Measurements from ENCODE around the gene SAMD8. TPM values are rescaled to one million over a fixed set of nuclear protein-coding genes. Genes with fewer than 3 reads are reported as not detected.
A peak's percentile ranks its signal among the peaks of the same experiment; 100 is the strongest.

The SAMD8 gene
- total RNA-seq, 2 donors from 2014 or later: 8.9 to 21.5 TPM

GRCh38 chr10:75209086-75209920 is 97.8 kb downstream of the SAMD8 start:
- Histone ChIP-seq H3K27ac (peak overlapping the region; percentile 95), H3K36me3 (no peaks in the 10 kb centered on the region), H3K4me3 (peak overlapping the region; percentile 86), H3K27me3 (no peaks in the 10 kb centered on the region), H3K4me1 (peaks cover 5% of the 10 kb centered on the region), H3K9me3 (no peaks in the 10 kb centered on the region), H3K9ac (ENCODE audit: low read depth in 2 of 2, low read length in 2 of 2) (peak overlapping the region; percentile 98 to 99)
- no peak for TF ChIP-seq CTCF (IDR thresholded peaks at IDR 0.05)
- DNase-seq: peak; percentile 40
- intact Hi-C loops (cut with DNase I): no loop called here

GRCh38 chr10:75209921-75210281 is 98.4 kb downstream of the SAMD8 start:
- H3K9ac ChIP-seq (ENCODE audit: low read depth in 2 of 2, low read length in 2 of 2): peak overlapping the region; percentile 98 to 99
- DNase-seq: peak; percentile 71
- intact Hi-C loops (cut with DNase I): no loop called here
- peaks cover 2% of the 10 kb centered on the region for H3K36me3 ChIP-seq
- peak overlapping the region; percentile 86 for H3K4me3 ChIP-seq
- H3K4me1 ChIP-seq: peaks cover 5% of the 10 kb centered on the region
- H3K27me3 ChIP-seq: no peaks in the 10 kb centered on the region
- no peaks in the 10 kb centered on the region for H3K9me3 ChIP-seq
- H3K27ac ChIP-seq: peak overlapping the region; percentile 95
- TF ChIP-seq CTCF (IDR thresholded peaks at IDR 0.05): no peak

DNA sequence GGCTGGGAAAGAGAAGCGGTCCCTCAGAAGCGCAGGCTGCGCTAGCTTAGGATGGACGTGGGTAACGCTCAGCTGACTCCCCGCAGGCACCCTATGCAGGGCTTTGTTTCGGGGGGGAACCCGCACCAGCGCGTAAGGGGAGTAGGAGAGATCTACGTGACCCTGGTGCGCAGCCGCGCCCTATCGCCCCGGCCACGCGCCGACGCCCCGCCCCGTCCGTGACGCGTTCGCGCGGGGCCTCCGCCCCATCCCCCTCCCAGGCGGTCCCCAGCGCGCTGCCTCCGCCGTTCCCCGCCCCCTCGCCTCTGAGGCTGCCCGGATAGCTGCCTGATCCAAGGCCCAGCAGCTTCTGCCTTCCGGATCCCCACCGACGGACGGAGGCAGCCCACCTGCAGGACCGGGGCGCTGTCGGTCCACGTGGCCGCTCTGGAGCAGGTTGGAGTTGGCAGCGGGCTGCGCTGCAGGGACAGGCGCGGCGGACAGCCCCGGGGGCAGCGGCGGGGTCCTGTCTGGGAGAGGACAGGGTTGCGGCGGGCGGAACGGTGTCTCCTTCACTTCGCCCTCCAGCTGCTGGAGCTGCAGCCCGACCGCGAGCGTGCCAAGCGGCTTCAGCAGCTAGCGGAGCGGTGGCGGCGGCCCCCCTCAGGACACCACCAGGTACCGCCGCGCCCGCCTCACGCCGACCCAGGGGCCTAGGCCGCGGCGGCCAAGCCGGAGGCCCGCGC is 99.0 kb downstream of the SAMD8 start, which contains the start of gene VDAC2:
Gene VDAC2, plus strand, starts transcription at position 515 of the 725 bp plus-strand sequence. CDS start 363 bp downstream, outside the sequence.
- intact Hi-C loops (cut with DNase I): no loop called here
- peaks cover 5% of the 10 kb centered on the region for H3K4me1 ChIP-seq

DNA sequence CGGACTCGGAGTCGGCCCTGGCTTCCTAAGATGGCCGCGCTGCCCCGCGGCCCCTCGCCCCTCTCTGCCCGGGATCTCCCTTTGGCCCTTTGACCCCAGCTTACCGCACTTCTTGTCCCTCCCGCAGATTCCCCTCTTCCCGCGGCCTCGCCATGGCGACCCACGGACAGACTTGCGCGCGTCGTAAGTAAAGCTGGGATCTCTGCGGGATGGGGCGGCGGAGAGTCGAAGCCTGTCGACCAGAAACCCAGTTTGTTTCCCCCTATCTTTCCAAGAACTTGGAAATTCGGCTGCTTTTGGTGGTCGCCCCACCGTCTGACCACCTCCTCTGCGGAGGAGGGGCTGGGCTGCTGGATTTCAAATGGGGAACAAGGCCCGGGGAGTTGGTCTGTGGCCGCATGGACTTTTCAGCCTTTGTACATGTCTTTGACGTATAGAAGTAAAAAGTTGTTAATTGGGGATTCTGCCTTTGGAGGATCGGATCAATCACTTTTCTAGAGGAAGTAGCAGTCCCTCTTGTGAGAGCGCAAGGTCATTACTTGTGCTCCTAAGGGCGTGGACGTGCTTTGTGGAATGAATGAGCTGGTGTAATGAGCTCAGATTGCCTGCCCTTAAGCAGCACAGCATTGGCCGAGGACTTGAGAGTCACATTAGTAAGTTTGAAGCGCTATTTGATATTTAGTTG is 99.7 kb downstream of the SAMD8 start:
- H3K27me3 ChIP-seq: no peaks in the 10 kb centered on the region
- peak overlapping the region; percentile 95 for H3K27ac ChIP-seq
- peak; percentile 70 for DNase-seq
- H3K36me3 ChIP-seq: peaks cover 14% of the 10 kb centered on the region
- H3K4me1 ChIP-seq: peaks cover 5% of the 10 kb centered on the region
- TF ChIP-seq CTCF (IDR thresholded peaks at IDR 0.05): no peak
- no peaks in the 10 kb centered on the region for H3K9me3 ChIP-seq
- intact Hi-C loops (cut with DNase I): no loop called here
- H3K9ac ChIP-seq (ENCODE audit: low read depth in 2 of 2, low read length in 2 of 2): peak overlapping the region; percentile 98 to 99
- H3K4me3 ChIP-seq: peak overlapping the region; percentile 86

More for the DNA sequence above, 99.0 kb downstream of the SAMD8 start, which contains the start of gene VDAC2:
- no peak for TF ChIP-seq CTCF (IDR thresholded peaks at IDR 0.05)
- Histone ChIP-seq H3K27ac (peak within 1 kb of the TSS; percentile 95), H3K36me3 (peaks cover 8% of the 10 kb centered on the region), H3K27me3 (no peaks in the 10 kb centered on the region), H3K9ac (ENCODE audit: low read depth in 2 of 2, low read length in 2 of 2) (peak within 1 kb of the TSS; percentile 98 to 99), H3K4me3 (peak within 1 kb of the TSS; percentile 86), H3K9me3 (no peaks in the 10 kb centered on the region)
- peak; percentile 91 for DNase-seq

DNA sequence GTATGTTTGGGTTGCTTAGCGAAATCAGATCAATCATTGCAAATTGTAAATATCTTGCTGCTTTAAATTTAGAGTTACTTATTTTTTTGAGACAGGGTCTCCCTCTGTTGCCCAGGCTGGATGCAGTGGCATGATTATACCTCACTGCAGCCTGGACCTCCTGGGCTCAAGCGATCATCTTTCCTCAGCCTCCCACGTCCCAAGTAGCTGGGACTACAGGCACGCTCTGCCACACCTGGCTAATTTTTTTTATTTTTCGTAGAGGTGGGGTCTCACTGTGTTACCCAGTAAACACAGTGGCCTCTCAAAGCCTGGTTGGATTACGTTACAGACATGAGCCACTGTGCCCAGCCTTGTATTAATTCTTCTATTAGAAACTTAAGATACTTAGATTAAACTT is 100.9 kb downstream of the SAMD8 start:
- Histone ChIP-seq H3K27ac (no peak overlapping the region), H3K36me3 (peaks cover 26% of the 10 kb centered on the region), H3K27me3 (no peaks in the 10 kb centered on the region), H3K4me1 (peaks cover 5% of the 10 kb centered on the region), H3K9me3 (no peaks in the 10 kb centered on the region), H3K9ac (ENCODE audit: low read depth in 2 of 2, low read length in 2 of 2) (no peak overlapping the region), H3K4me3 (peak overlapping the region; percentile 86)
- intact Hi-C loops (cut with DNase I): no loop called here
- no peak for TF ChIP-seq CTCF (IDR thresholded peaks at IDR 0.05)
- no peak for DNase-seq

Measured in colonic mucosa (tissue), 4 donors.